Stimulated activated CD4-positive, alpha-beta T cell treated with anti-CD3 and anti-CD28 coated beads, Interleukin-4, amount 100 ng/mL, for 1 hour (primary cell): ENCODE results near the gene NR2E1.

Source experiments
- DNase-seq: peaks from one replicate; pipeline ENCODE4 v3.0.0-alpha.2; 2020

NR2E1 gene

GRCh38 chr6:108165714-108166663 is at the start of gene NR2E1:
TSS of gene NR2E1 (plus strand) at chr6:108166022. CDS start at chr6:108166766, 744 bp downstream.
- DNase-seq = no peak

- DNase-seq = no peak
Measured at GRCh38 chr6:108116546-108117426, 49.0 kb upstream of the NR2E1 start.

- DNase-seq = no peak
Measured at GRCh38 chr6:108117427-108118358, 48.1 kb upstream of the NR2E1 start.

DNA sequence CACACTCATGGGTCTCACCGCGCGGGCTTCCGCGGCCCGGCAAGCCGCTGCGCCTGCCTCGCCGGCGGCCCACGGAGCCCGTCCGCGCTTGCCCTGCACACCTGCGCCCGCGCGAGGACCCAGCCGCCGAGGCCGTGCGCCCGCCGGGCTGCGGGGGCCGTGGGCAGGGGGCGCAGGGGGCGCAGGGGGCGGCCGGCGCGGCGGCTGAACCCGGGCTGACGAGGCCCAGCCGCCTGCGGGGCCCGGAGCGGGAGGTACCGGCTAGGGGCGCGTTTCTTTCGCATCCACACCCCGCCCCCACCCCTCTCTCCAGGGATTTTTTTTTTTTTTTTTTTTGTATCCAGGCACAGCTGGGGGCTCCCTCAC is 47.5 kb upstream of the NR2E1 start:
- no peak for DNase-seq

- DNase-seq = no peak
Measured at GRCh38 chr6:108118810-108119768, 46.7 kb upstream of the NR2E1 start.

DNA sequence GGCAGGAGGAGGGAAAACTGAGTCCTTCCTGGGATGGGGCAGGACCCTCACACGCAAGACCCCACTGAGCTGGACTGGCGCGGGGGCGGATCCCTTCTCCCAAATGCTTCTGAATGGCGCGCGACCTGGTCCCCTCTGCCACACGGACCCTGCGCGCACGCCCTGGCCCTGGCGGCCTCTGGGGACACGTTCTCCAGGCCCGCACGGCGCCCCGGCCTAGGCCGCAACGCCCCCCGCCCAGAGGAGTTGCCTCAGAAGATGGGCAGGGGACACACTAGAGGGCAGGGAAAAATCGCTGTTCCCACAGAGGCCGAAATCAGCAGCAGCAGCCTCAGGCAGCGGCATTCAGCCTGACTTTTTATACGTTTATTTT is 46.1 kb upstream of the NR2E1 start:
- DNase-seq = no peak

GRCh38 chr6:108120311-108120710 is 45.5 kb upstream of the NR2E1 start:
- DNase-seq = no peak

DNA sequence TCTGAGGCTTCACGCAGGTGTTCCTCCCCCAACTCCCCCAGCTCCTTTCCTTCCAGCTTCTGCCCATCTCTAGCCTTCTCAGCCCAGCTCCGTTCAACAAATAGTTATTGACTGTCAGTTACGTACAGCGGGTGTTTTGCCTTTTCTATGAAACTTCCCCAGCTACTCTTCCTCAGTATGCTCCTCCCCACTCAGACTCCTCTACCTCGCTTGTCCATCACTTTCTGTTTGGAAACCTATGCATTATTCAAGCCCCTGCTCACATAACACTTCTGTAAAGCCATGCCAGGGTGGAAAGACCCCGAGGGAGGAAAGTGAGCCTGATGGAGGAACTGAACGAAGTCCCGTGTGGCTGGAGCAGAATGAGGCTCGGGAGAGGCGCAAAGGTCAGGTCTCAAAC is 44.2 kb upstream of the NR2E1 start:
- no peak for DNase-seq

GRCh38 chr6:108123481-108123929 is 42.3 kb upstream of the NR2E1 start:
- no peak for DNase-seq

DNA sequence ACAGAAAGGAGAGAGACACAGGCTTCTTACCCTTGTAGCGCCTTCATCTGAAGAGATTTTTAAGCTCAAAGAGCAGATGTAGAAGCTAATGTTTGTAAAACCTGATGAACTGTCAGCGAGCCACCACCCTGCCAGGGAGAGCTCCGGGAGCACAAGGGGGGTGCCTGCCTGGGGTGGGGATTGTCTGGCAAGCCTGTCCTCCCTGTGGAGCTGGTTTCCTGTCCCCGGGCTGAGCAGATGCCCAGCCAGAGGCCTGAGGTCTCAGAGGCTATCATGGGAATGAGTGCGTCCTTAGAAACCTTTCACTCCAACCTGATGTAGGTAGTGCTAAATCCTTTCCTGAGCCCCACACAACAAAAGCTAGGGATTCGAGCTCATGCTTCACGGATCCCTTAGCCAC is 41.9 kb upstream of the NR2E1 start:
- DNase-seq = no peak

- DNase-seq = no peak
Measured at GRCh38 chr6:108127056-108127455, 38.8 kb upstream of the NR2E1 start.

DNA sequence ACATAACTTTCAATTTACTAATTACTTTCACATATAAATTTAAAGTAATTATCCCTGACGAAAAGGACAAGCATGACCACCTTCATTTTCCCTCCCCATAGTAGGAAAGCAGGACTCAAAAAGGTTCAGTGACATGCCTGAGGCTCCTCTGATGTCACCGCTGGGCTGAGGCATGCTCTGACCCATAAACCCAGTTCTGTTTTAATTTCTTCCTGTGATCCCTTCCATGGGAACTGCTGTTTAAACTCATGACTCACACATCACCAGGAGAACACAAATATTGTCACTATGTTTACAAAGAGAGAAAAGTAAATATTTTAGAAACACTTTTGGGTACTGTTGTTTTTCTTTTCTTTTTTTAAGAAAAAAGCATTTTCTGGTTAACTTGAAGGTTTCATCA is 38.0 kb upstream of the NR2E1 start:
- no peak for DNase-seq

DNA sequence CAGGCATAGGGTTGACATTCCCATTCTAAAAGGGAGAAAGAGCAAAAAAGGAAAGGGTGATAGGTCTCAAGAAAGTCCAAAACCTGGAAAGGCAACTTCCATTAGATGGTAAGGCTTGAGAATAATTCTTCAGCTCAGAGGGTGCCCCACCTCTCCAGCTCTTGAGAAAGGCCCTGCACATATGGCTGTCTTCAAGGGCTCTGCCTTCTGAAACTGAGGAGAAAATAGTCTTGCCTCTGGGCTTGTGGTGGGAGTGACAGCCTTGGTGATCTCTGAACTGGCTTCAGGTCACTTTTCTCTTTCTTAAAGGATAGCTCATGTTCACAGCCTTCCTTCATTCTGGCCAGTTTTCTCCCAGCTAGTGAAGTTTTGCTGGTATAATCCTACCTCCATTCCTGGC is 35.6 kb upstream of the NR2E1 start:
- no peak for DNase-seq

- no peak for DNase-seq
Measured at GRCh38 chr6:108132863-108133262, 33.0 kb upstream of the NR2E1 start.

DNA sequence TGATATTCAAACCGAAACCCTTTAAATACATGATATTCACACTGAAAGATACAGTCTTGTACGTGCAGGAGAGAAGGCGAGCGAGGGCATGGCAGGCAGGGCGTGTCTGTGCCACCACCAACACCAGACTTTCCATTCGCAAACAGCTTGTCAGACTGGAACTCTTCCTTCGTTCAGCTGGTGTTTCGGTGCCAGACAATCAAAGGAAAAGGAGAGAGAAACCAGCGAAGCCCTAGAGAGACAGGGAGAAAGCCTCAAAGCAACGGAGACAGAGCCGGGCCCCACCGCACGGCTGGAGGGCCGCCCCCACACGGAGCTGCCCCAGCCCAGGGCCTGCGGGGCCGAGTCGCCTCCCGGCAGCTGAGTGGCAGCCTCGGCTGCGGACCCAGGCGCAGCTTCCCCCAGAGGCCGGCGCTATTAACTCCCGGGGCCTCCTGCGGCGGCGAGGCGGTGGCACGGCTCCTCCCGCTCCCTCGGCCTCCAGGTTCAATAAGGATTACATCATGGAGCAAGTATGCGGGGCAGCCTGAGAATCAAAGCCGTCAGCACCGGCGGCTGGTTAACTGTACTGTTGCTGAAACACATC is 32.1 kb upstream of the NR2E1 start:
- no peak for DNase-seq

DNA sequence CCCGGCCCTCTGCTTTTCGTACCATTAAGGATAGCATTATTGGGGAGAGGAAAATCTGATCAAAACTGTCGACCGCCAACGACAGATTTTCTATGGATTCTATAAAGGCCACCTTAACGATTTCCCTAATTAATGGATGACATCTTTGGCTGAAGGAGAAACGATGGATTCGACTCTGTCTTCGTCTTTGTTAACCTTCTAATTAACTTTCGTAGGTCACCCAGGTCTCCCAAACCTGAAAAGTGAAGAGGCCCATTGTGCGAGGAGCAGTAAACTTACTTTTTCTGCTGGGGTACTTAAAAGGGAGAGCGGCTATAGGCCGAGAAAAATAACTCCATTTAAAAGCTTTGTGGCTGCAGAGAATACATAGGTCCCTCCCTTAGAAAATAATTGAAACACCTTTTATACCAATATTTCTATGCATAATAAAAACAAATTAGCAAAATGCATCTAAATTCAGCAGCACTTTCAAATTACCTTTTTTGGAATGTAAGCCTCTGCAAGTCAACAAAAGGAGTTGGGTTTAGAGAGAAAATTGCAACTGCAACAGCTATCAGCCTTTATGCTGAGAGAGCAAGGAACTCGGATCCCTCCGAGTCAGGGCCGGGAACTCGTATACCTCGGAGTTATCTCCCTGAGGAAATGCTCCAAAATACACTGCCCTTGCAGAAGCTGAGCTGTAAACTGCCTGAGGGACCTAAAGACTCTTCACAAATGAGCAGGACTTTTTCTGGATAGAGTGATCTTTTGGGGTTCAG is 31.4 kb upstream of the NR2E1 start:
- DNase-seq = no peak

DNA sequence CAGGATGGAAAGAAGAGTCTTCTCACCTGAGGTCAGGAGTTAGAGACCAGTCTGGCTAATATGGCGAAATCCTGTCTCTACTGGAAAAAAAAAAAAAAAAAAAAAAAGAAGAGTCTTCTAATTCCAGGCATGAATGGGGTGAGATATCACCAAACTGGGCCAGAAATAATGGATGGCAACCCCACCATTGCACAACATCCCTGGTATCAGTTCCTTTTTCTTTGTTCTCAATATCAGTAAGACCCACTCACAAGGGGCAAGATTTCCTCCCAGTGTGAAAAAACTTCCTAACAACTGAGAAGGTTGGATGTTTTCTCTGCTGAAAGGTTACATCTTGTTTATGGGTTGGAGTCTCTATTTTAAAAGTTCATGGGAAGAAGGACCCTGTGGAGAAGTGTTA is 23.6 kb upstream of the NR2E1 start:
- no peak for DNase-seq

DNA sequence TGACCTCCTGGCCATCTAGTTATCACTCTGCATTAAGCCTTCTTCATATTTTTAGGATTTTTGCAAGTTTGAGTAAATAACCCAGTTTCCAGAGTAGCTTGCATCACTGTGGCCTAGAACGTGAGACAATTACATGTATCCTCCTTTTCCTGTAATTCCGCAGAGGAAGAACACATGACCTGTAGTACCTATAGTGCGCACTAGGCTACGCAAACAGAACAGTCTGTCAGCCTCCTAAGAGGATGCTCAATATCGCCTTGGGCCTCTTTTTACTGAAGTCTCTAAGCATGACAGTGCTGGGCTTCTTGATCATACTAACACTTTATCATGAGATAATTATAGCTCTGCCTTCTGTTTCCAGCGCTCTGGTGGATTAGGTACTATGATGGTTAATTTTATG is 20.2 kb upstream of the NR2E1 start:
- no peak for DNase-seq

GRCh38 chr6:108152446-108152845 is 13.4 kb upstream of the NR2E1 start:
- no peak for DNase-seq
